Activated CD4-positive, alpha-beta T cell treated with anti-CD3 and anti-CD28 coated beads for 1 hour (primary cell): ENCODE data around the gene ASB15.
"Not testable (repeated sequence)": the region's sequence is repeated elsewhere in the genome, so short reads cannot be mapped to it uniquely, and the experiment has no call there.

Source experiments
- DNase-seq: peaks from one replicate; pipeline ENCODE4 v3.0.0-alpha.2; 2020

The ASB15 gene

GRCh38 chr7:123599766-123600165 lies 1.9 kb upstream of the ASB15 start:
- no peak for DNase-seq

GRCh38 chr7:123600876-123601275 lies 745 bp upstream of the ASB15 start:
- DNase-seq = no peak

- no peak for DNase-seq
Measured at GRCh38 chr7:123602648-123603047, 1.0 kb downstream of the ASB15 start.

GRCh38 chr7:123604739-123605138 lies 3.1 kb downstream of the ASB15 start:
- DNase-seq = no peak

GRCh38 chr7:123607423-123607975 lies 5.9 kb downstream of the ASB15 start:
- no peak for DNase-seq

- no peak for DNase-seq
Measured at GRCh38 chr7:123608991-123609882, 7.6 kb downstream of the ASB15 start.

GRCh38 chr7:123609883-123610239 lies 8.2 kb downstream of the ASB15 start:
- no peak for DNase-seq

- no peak for DNase-seq
Measured at GRCh38 chr7:123612024-123612423, 10.4 kb downstream of the ASB15 start.

- DNase-seq = no peak
Measured at GRCh38 chr7:123615344-123615743, 13.7 kb downstream of the ASB15 start.

- DNase-seq = no peak
Measured at GRCh38 chr7:123616223-123616622, 14.6 kb downstream of the ASB15 start.

- DNase-seq = no peak
Measured at GRCh38 chr7:123621707-123622106, 20.1 kb downstream of the ASB15 start.

GRCh38 chr7:123622660-123623386 lies 21.2 kb downstream of the ASB15 start:
- no peak for DNase-seq

- DNase-seq = peak; percentile 31
Measured at GRCh38 chr7:123624527-123625183, 23.0 kb downstream of the ASB15 start.

- DNase-seq = no peak
Measured at GRCh38 chr7:123625254-123625653, 23.6 kb downstream of the ASB15 start.

GRCh38 chr7:123627851-123628250 lies 26.2 kb downstream of the ASB15 start:
- DNase-seq = no peak

GRCh38 chr7:123628829-123629228 lies 27.2 kb downstream of the ASB15 start:
- DNase-seq = no peak

GRCh38 chr7:123629281-123629680 lies 27.7 kb downstream of the ASB15 start:
- no peak for DNase-seq

GRCh38 chr7:123632808-123633207 lies 31.2 kb downstream of the ASB15 start:
- DNase-seq = no peak

GRCh38 chr7:123633553-123633952 lies 31.9 kb downstream of the ASB15 start:
- no peak for DNase-seq

GRCh38 chr7:123634011-123634573 lies 32.5 kb downstream of the ASB15 start:
- DNase-seq = not testable (repeated sequence)

GRCh38 chr7:123635551-123636359 lies 34.1 kb downstream of the ASB15 start:
- no peak for DNase-seq

- no peak for DNase-seq
Measured at GRCh38 chr7:123637203-123637602, 35.6 kb downstream of the ASB15 start.
